GM12878 (cell line): Measurements from ENCODE around the gene CSK. TPM values are rescaled to one million over a fixed set of nuclear protein-coding genes. Genes with fewer than 3 reads are reported as not detected.
A peak's percentile ranks its signal among the peaks of the same experiment; 100 is the strongest.

ENCODE experiments used
- ATAC-seq: fragments of 200-7000 bp; cut with Tn5 transposase; 3 replicates; pipeline ENCODE4 v1.9.1; 2020; ENCODE audit warnings: mild to moderate bottlenecking, moderate library complexity
- BruUV-seq: library from RNA; stranded (reverse); fragments of 400-500 nt; replicated peaks from 2 replicates; lab custom pipeline; 2021; lab: Mats Ljungman, UMichigan
- CTCF ChIA-PET: fragments of 300-600 bp; sonication (Branson Sonifier 250); formaldehyde crosslinking; extraction: SDS; loops from one replicate; lab custom pipeline; 2021; ENCODE audit warnings: inconsistent platforms; lab: Yijun Ruan, JAX
- POLR2A ChIA-PET: fragments of 350-600 bp; formaldehyde crosslinking; extraction: SDS; loops from one replicate; lab custom pipeline; 2021; ENCODE audit warnings: inconsistent platforms; lab: Charles Lee
- RAD21 ChIA-PET: fragments of 300-600 bp; sonication (Branson Sonifier 250); formaldehyde crosslinking; loops from one replicate; lab custom pipeline; 2023; ENCODE audit warnings: antibody characterized with exemption; ENCODE audit not compliant: unreplicated experiment; lab: Charles Lee
- SMC1A ChIA-PET: fragments of 300-600 bp; sonication (Branson Sonifier 250); formaldehyde crosslinking; loops from one replicate; lab custom pipeline; 2023; ENCODE audit not compliant: unreplicated experiment, uncharacterized antibody; lab: Charles Lee
- DNase-seq: peaks from one replicate; pipeline ENCODE4 v3.0.0-alpha.2; 2011; ENCODE audit warnings: low read depth, low spot score
- FAIRE-seq: peaks from 3 replicates; lab custom pipeline; 2011; peaks lifted over from hg19 to GRCh38; lab: Jason Lieb, UNC
- H2AFZ ChIP-seq: 2 replicates; pipeline ENCODE4 v1.6.0; 2011; ENCODE audit warnings: low read depth, low read length, control low read depth; ENCODE audit not compliant: control insufficient read depth
- H3K27ac ChIP-seq: 2 replicates; pipeline ENCODE4 v1.5.1; 2011; ENCODE audit warnings: control low read depth; ENCODE audit not compliant: control insufficient read depth, insufficient read depth
- H3K27me3 ChIP-seq, 2 experiments: replicated peaks in 1 of 2; 2 replicates each; pipeline versions ENCODE4 v1.6.0 to v1.6.1; 2011; ENCODE audit warnings: low read length in 1 of 2; ENCODE audit not compliant: control insufficient read depth in 2 of 2, insufficient read depth in 2 of 2
- H3K36me3 ChIP-seq, 2 experiments: 2 replicates each; pipeline ENCODE4 v1.5.1; 2011; ENCODE audit warnings: low read length in 1 of 2; ENCODE audit not compliant: control insufficient read depth in 2 of 2, insufficient read depth in 2 of 2
- H3K4me1 ChIP-seq: 2 replicates; pipeline ENCODE4 v1.6.1; 2011; ENCODE audit warnings: mild to moderate bottlenecking, low read length, moderate library complexity, mixed read lengths; ENCODE audit not compliant: control insufficient read depth, insufficient read depth
- H3K4me2 ChIP-seq: 2 replicates; pipeline ENCODE4 v1.6.0; 2011; ENCODE audit warnings: control low read depth; ENCODE audit not compliant: control insufficient read depth, insufficient read depth
- H3K4me3 ChIP-seq: fragments of 200-600 bp; sonication (generic); 2 replicates; pipeline ENCODE4 v1.5.1; 2016
- H3K79me2 ChIP-seq: 2 replicates; pipeline ENCODE4 v1.6.0; 2011; ENCODE audit warnings: low read length; ENCODE audit not compliant: control insufficient read depth, insufficient read depth
- H3K9ac ChIP-seq: 2 replicates; pipeline ENCODE4 v1.8.0; 2011; ENCODE audit warnings: low read length, control low read depth, mixed read lengths; ENCODE audit not compliant: control insufficient read depth, insufficient read depth
- H3K9me3 ChIP-seq: replicated peaks from 3 replicates; pipeline ENCODE4 v1.5.1; 2011; ENCODE audit warnings: mild to moderate bottlenecking, low read length; ENCODE audit not compliant: control insufficient read depth, insufficient read depth
- H4K20me1 ChIP-seq: 2 replicates; pipeline ENCODE4 v1.6.0; 2011; ENCODE audit not compliant: control insufficient read depth, insufficient read depth
- BCLAF1 ChIP-seq: fragments of 450-650 bp; IDR thresholded peaks from 2 replicates; pipeline ENCODE4 v1.6.1; 2017; ENCODE audit warnings: antibody characterized with exemption, mild to moderate bottlenecking, moderate library complexity
- BRCA1 ChIP-seq: IDR thresholded peaks from 2 replicates; pipeline ENCODE4 v1.6.1; 2011; ENCODE audit warnings: low read depth, low read length, improper control_type of control experiment
- EED ChIP-seq: sonication (generic); IDR thresholded peaks from 2 replicates; pipeline ENCODE4 v1.6.1; 2016; ENCODE audit warnings: antibody characterized with exemption, low read depth
- EP300 ChIP-seq, 2 experiments: fragments of 150-350 bp in 1 of 2; IDR thresholded peaks; 2 replicates each; pipeline ENCODE4 v1.6.1; 2011 to 2012; ENCODE audit warnings: low read depth in 2 of 2, low read length in 2 of 2, borderline replicate concordance in 1 of 2, improper control_type of control experiment in 1 of 2, inconsistent platforms in 1 of 2; ENCODE audit not compliant: control insufficient read depth in 1 of 2
- ESRRA ChIP-seq: IDR thresholded peaks from 2 replicates; pipeline ENCODE4 v1.6.1; 2012; ENCODE audit warnings: mild to moderate bottlenecking, low read length, improper control_type of control experiment
- ETV6 ChIP-seq, 2 experiments: fragments of 450-650 bp in 1 of 2; IDR thresholded peaks in 1 of 2; conservative IDR thresholded peaks in 1 of 2; 2 replicates each; pipeline ENCODE4 v1.6.1; 2014; ENCODE audit warnings: antibody characterized with exemption in 1 of 2, borderline replicate concordance in 1 of 2, low read depth in 1 of 2, mild to moderate bottlenecking in 1 of 2, moderate library complexity in 1 of 2
- HDAC6 ChIP-seq: fragments of 200-600 bp; sonication (generic); IDR thresholded peaks from one replicate; pipeline ENCODE4 v1.8.0; 2017; ENCODE audit warnings: antibody characterized with exemption; ENCODE audit not compliant: unreplicated experiment
- HSF1 ChIP-seq: fragments of 150-350 bp; IDR thresholded peaks from 2 replicates; pipeline ENCODE4 v1.6.1; 2014; ENCODE audit warnings: mild to moderate bottlenecking, low read depth, low read length
- IRF3 ChIP-seq: fragments of 450-650 bp; IDR thresholded peaks from 2 replicates; pipeline ENCODE4 v1.6.1; 2014; ENCODE audit warnings: mild to moderate bottlenecking
- MXI1 ChIP-seq: fragments of 150-350 bp; IDR thresholded peaks from 2 replicates; pipeline ENCODE4 v1.6.1; 2011; ENCODE audit warnings: low read depth, mild to moderate bottlenecking, inconsistent platforms, low read length, improper control_type of control experiment
- PAX5 ChIP-seq: IDR thresholded peaks from 2 replicates; pipeline ENCODE4 v1.6.1; 2011; ENCODE audit warnings: low read depth, low read length, borderline replicate concordance
- SREBF1 ChIP-seq: IDR thresholded peaks from 2 replicates; pipeline ENCODE4 v1.6.1; 2012; ENCODE audit warnings: mild to moderate bottlenecking, low read length
- ZBTB33 ChIP-seq: fragments of 450-650 bp; IDR thresholded peaks from 2 replicates; pipeline ENCODE4 v1.6.1; 2017; ENCODE audit warnings: mild to moderate bottlenecking
- WGBS: methylation state at CpG from one replicate; pipeline ENCODE4 v1.1.6; 2016; ENCODE audit warnings: low lambda C conversion rate; ENCODE audit not compliant: insufficient replicate concordance, insufficient coverage; ENCODE audit errors: missing lambda C conversion rate; 5-methylcytosine and 5-hydroxymethylcytosine counted together
- in situ Hi-C: fragments of 300-500 bp; cut with MboI; formaldehyde crosslinking; loops from 9 replicates; pipeline ENCODE4 v1.14.3; 2018; ENCODE audit warnings: mixed read lengths
- intact Hi-C: fragments of 100-400 bp; cut with micrococcal nuclease; formaldehyde crosslinking; loops from one replicate; pipeline ENCODE4 v1.14.2; 2022; ENCODE audit not compliant: unreplicated experiment
- polyA plus RNA-seq, 11 experiments: library from polyadenylated mRNA; depleted of rRNA in 4 of 11; unstranded in 6 of 11; stranded (reverse) in 5 of 11; fragments of >200 nt; fragmentation: Nextera tagmentation in 4 of 11; fragmentation: Illumina TruSeq in 1 of 11; extraction: Ambion mirVana in 4 of 11; extraction: Trizol in 1 of 11; gene quantifications; 1 replicate in 1 of 11; 2 replicates in 10 of 11; pipeline versions ENCODE4 v1.2.1 to v1.2.3, GENCODE V29; 2011 to 2016; ENCODE audit warnings: inconsistent platforms in 2 of 11, missing spikeins in 2 of 11, low read depth in 1 of 11
- total RNA-seq, 4 experiments: library from RNA; depleted of rRNA in 3 of 4; stranded (reverse); fragments of >200 nt in 3 of 4; fragmentation: Illumina TruSeq in 1 of 4; extraction: Trizol in 1 of 4; gene quantifications; 2 replicates each; pipeline versions ENCODE4 v1.2.1 to v1.2.3, GENCODE V29; 2013 to 2021

The CSK gene
- total and polyA plus RNA-seq, 10 of the 15 experiments (the other 5 are each of a cell fraction or from before 2014, with no cell fraction given) = 3.4 to 327 (median 75.8) TPM

- H3K4me3 ChIP-seq = peak overlapping the region; percentile 77
- peak; percentile 92 for DNase-seq
- H2AFZ ChIP-seq = no peak overlapping the region
- 1% methylated on average over 9 of the region's 9 CpGs for WGBS
- peaks cover 6 to 12% of the 10 kb centered on the region in 2 experiments; a peak in 3 of 4 replicates for H3K36me3 ChIP-seq
- SMC1A ChIA-PET = interaction anchor here (1.2 to 15.7 kb wide), 9 partner anchors 9 to 404 kb away, joined by 3 to 811 read pairs (median 9); partner anchors contain the start of gene CSK
- peak overlapping the region; percentile 96 for H3K27ac ChIP-seq
- H3K9ac ChIP-seq = peak overlapping the region; percentile 82
- RAD21 ChIA-PET = interaction anchor here (0.9 to 25.2 kb wide), 13 partner anchors 1 to 663 kb away, joined by 3 to 1186 read pairs (median 4); partner anchors contain the start of genes ARID3B, COX5A, CSK and SIN3A
- H3K4me2 ChIP-seq = peak overlapping the region; percentile 67
- no peaks in the 10 kb centered on the region for H3K27me3 ChIP-seq
- in situ Hi-C loops = no loop called here
- CTCF ChIA-PET = interaction anchor here (0.7 to 25.9 kb wide), 10 partner anchors 9 to 404 kb away, joined by 3 to 1288 read pairs (median 4); partner anchors contain the start of genes CSK and FAM219B
- H3K79me2 ChIP-seq = peaks cover 93% of the 10 kb centered on the region
- no peak for FAIRE-seq
- peak; percentile 58 for ATAC-seq
- no TSS peak for BruUV-seq
- POLR2A ChIA-PET = interaction anchor here (0.6 to 14.2 kb wide), 11 partner anchors 9 to 404 kb away, joined by 3 to 602 read pairs (median 7); partner anchors contain the start of genes CSK and FAM219B
- intact Hi-C loops = loop anchor here (1.0 to 5.0 kb wide), 3 partner anchors 12 to 318 kb away; partner anchors contain the start of gene ARID3B
- H4K20me1 ChIP-seq = no peaks in the 10 kb centered on the region
- H3K9me3 ChIP-seq = no peaks in the 10 kb centered on the region
- H3K4me1 ChIP-seq = peaks cover 68% of the 10 kb centered on the region
- TF ChIP-seq EED = peak; percentile 78
- TF ChIP-seq SREBF1 = peak; percentile 50
- no peak for TF ChIP-seq IRF3
- 0 out of 2 replicates have a peak, but pooled peaks have one; percentile 11 for TF ChIP-seq HSF1
- TF ChIP-seq BCLAF1 = no peak
- peak; percentile 82 for TF ChIP-seq ESRRA
- TF ChIP-seq BRCA1 = no peak; the same call in 1 of the 2 replicates
- TF ChIP-seq HDAC6 = peak; percentile 45
- peak; percentile 79 to 87 for TF ChIP-seq EP300 (IDR thresholded peaks at IDR 0.05; ENCODE audit: borderline replicate concordance in 1 of 2, control insufficient read depth in 1 of 2, low read depth in 2 of 2, low read length in 2 of 2)
- peak; percentile 39; the same call in 1 of the 2 replicates for TF ChIP-seq MXI1
- no peak for TF ChIP-seq ZBTB33
- TF ChIP-seq PAX5 = peak; percentile 84
- TF ChIP-seq ETV6 (conservative IDR thresholded peaks at IDR 0.05 in 1 of 2, IDR thresholded peaks at IDR 0.05 in 1 of 2; ENCODE audit: borderline replicate concordance in 1 of 2, low read depth in 1 of 2) = peak in 1 of 2 experiments; percentile 45; a peak in 1 of 4 replicates
Observed at GRCh38 chr15:74788683-74789151, 6.8 kb downstream of the CSK start.
